BJ (cell line): Measurements from ENCODE around the gene ANO1. TPM values are rescaled to one million over a fixed set of nuclear protein-coding genes. Genes with fewer than 3 reads are reported as not detected.

Experiments
- CTCF ChIA-PET: fragments of 350-600 bp; formaldehyde crosslinking; extraction: SDS; loops from one replicate; lab custom pipeline; 2021; ENCODE audit warnings: antibody characterized with exemption, inconsistent platforms; lab: Yijun Ruan, JAX
- POLR2A ChIA-PET: fragments of 300-600 bp; sonication (Branson Sonifier 250); formaldehyde crosslinking; extraction: SDS; loops from one replicate; lab custom pipeline; 2021; ENCODE audit warnings: antibody characterized with exemption; lab: Charles Lee
- DNase-seq: peaks from one replicate; pipeline ENCODE4 v3.0.0-alpha.2; 2011; ENCODE audit warnings: low read depth
- H3K27me3 ChIP-seq: 2 replicates; pipeline ENCODE4 v1.6.0; 2011; ENCODE audit warnings: low read length; ENCODE audit not compliant: control insufficient read depth, insufficient read depth
- H3K36me3 ChIP-seq: 2 replicates; pipeline ENCODE4 v1.5.1; 2011; ENCODE audit warnings: low read length; ENCODE audit not compliant: control insufficient read depth, insufficient read depth
- H3K4me3 ChIP-seq: 2 replicates; pipeline ENCODE4 v1.5.1; 2011; ENCODE audit warnings: low read depth, mild to moderate bottlenecking, control low read depth, low read length
- CTCF ChIP-seq: IDR thresholded peaks from 2 replicates; pipeline ENCODE4 v1.5.1; 2011; ENCODE audit warnings: low read depth, mild to moderate bottlenecking, control low read depth, inconsistent platforms, low read length, moderate library complexity; ENCODE audit not compliant: insufficient read depth
- polyA plus RNA-seq: library from polyadenylated mRNA; depleted of rRNA; stranded (reverse); fragments of >200 nt; gene quantifications from 2 replicates; pipeline ENCODE4 v1.2.3, GENCODE V29; 2011

Gene ANO1
- polyA plus RNA-seq, 1 experiment = 0.10 TPM

- Histone ChIP-seq H3K36me3 (no peaks in the 10 kb centered on the region), H3K27me3 (peaks cover 6% of the 10 kb centered on the region; the same call in 1 of the 2 replicates), H3K4me3 (no peak overlapping the region)
- DNase-seq = no peak
- ChIA-PET CTCF (interaction anchor here (1.0 kb wide), 1 partner anchor 15 kb away, joined by 3 read pairs; no protein-coding TSS in a partner anchor), POLR2A (no interaction called here)
- TF ChIP-seq CTCF = no peak
Measured at GRCh38 chr11:70054004-70054403, 24.1 kb upstream of the ANO1 start.

- POLR2A ChIA-PET = no interaction called here
- Histone ChIP-seq H3K36me3 (no peaks in the 10 kb centered on the region), H3K4me3 (no peak overlapping the region), H3K27me3 (0 out of 2 replicates have a peak, but pooled peaks cover 3% of the 10 kb centered on the region)
- CTCF ChIA-PET = interaction anchor here (1.4 kb wide), 1 partner anchor 32 kb away, joined by 3 read pairs; no protein-coding TSS in a partner anchor
- no peak for TF ChIP-seq CTCF
- DNase-seq = no peak
Measured at GRCh38 chr11:70055444-70055843, 22.7 kb upstream of the ANO1 start.

GRCh38 chr11:70057080-70057479 is 21.0 kb upstream of the ANO1 start:
- Histone ChIP-seq H3K4me3 (no peak overlapping the region), H3K27me3 (no peaks in the 10 kb centered on the region; the same call in 1 of the 2 replicates), H3K36me3 (no peaks in the 10 kb centered on the region)
- DNase-seq = no peak
- TF ChIP-seq CTCF = no peak
- ChIA-PET CTCF (no interaction called here), POLR2A (no interaction called here)

- TF ChIP-seq CTCF = no peak
- POLR2A ChIA-PET = no interaction called here
- Histone ChIP-seq H3K36me3 (no peaks in the 10 kb centered on the region), H3K27me3 (no peaks in the 10 kb centered on the region; the same call in 1 of the 2 replicates), H3K4me3 (no peak overlapping the region)
- CTCF ChIA-PET = no interaction called here
- DNase-seq = no peak
Measured at GRCh38 chr11:70059971-70060370, 18.1 kb upstream of the ANO1 start.

DNA sequence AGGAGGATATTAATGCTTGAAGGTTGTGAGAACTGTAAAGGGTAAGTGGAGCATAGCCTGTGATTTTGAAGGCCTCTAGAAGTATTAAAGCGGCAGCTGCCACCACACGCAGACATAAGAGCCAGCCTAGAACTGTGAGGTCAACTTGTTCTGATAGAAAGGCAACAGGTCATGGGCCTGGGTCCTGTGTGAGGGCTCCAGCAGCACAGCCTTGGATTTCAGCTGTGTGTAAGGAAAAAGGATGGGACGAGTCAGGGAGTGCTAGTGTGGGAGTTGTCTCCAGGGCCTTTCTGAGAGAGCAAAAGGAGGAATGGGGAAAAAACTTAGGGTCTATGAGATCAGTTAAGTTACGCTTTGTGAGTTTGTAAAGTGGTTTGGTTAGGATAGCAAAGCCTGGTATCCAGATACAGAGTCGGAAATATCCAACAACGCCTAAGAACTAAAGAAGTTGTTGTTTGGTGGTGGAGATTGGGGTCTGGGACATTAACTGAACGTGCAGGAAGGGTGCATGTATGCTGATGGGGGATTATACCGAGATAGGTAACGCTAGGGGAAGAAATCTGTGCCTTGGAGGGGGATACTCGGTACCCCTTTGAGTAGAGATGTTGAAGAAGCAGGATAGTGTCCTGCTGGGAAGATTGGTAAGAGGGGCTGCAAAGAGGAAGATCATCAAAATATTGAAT is 17.4 kb upstream of the ANO1 start:
- Histone ChIP-seq H3K27me3 (no peaks in the 10 kb centered on the region; the same call in 1 of the 2 replicates), H3K36me3 (no peaks in the 10 kb centered on the region), H3K4me3 (no peak overlapping the region)
- ChIA-PET POLR2A (no interaction called here), CTCF (no interaction called here)
- DNase-seq = no peak
- TF ChIP-seq CTCF = no peak
